A172 (cell line): ENCODE results near the gene G3BP1. TPM values are rescaled to one million over a fixed set of nuclear protein-coding genes. Genes with fewer than 3 reads are reported as not detected.
"Not testable (repeated sequence)": the region's sequence is repeated elsewhere in the genome, so short reads cannot be mapped to it uniquely, and the experiment has no call there.

Experiments
- DNase-seq: peaks from one replicate; pipeline ENCODE4 v3.0.0-alpha.2; 2015; ENCODE audit warnings: low spot score
- total RNA-seq: library from RNA; depleted of rRNA; stranded (reverse); fragments of >200 nt; shearing (Covaris generic); gene quantifications from 2 replicates; pipeline ENCODE4 v1.2.3, GENCODE V29; 2014

Gene G3BP1
- total RNA-seq, 1 experiment from 2014 or later, result 395 TPM

GRCh38 chr5:151795426-151795825 is 23.7 kb downstream of the G3BP1 start:
- DNase-seq, result no peak

GRCh38 chr5:151798674-151799073 is 26.9 kb downstream of the G3BP1 start:
- DNase-seq, result no peak

- peak; percentile 38 for DNase-seq
These were observed 27.7 kb downstream of the G3BP1 start for GRCh38 chr5:151799407-151799806.

- no peak for DNase-seq
These were observed 28.8 kb downstream of the G3BP1 start for GRCh38 chr5:151800532-151800931.

GRCh38 chr5:151805414-151806223 is 33.9 kb downstream of the G3BP1 start:
- no peak for DNase-seq

- DNase-seq, result no peak
These were observed 36.9 kb downstream of the G3BP1 start for GRCh38 chr5:151808451-151809169.

GRCh38 chr5:151810449-151810848 is 38.7 kb downstream of the G3BP1 start:
- DNase-seq, result no peak

GRCh38 chr5:151810897-151811296 is 39.1 kb downstream of the G3BP1 start:
- no peak for DNase-seq

- DNase-seq, result peak; percentile 51
These were observed 40.0 kb downstream of the G3BP1 start for GRCh38 chr5:151811593-151812321.

GRCh38 chr5:151812757-151813309 is 41.1 kb downstream of the G3BP1 start:
- DNase-seq, result peak; percentile 36

GRCh38 chr5:151815051-151815450 is 43.3 kb downstream of the G3BP1 start:
- no peak for DNase-seq

- DNase-seq, result no peak
These were observed 48.1 kb downstream of the G3BP1 start for GRCh38 chr5:151819830-151820229.

- no peak for DNase-seq
These were observed 48.5 kb downstream of the G3BP1 start for GRCh38 chr5:151820271-151820670.

GRCh38 chr5:151820903-151821302 is 49.1 kb downstream of the G3BP1 start:
- DNase-seq, result no peak

GRCh38 chr5:151822141-151822540 is 50.4 kb downstream of the G3BP1 start:
- DNase-seq, result no peak

GRCh38 chr5:151825445-151825844 is 53.7 kb downstream of the G3BP1 start:
- peak; percentile 75 for DNase-seq

GRCh38 chr5:151829370-151829769 is 57.6 kb downstream of the G3BP1 start:
- DNase-seq, result no peak

- DNase-seq, result not testable (repeated sequence)
These were observed 61.1 kb downstream of the G3BP1 start for GRCh38 chr5:151832843-151833242.

GRCh38 chr5:151846765-151847164 is 75.0 kb downstream of the G3BP1 start:
- no peak for DNase-seq

GRCh38 chr5:151847871-151848270 is 76.1 kb downstream of the G3BP1 start:
- no peak for DNase-seq

GRCh38 chr5:151855701-151856100 is 83.9 kb downstream of the G3BP1 start:
- no peak for DNase-seq

GRCh38 chr5:151856861-151857260 is 85.1 kb downstream of the G3BP1 start:
- no peak for DNase-seq
